H9 (cell line): ENCODE data around the gene WBP1. TPM values are rescaled to one million over a fixed set of nuclear protein-coding genes. Genes with fewer than 3 reads are reported as not detected.

ENCODE experiments used
- DNase-seq: peaks from one replicate; pipeline ENCODE4 v3.0.0-alpha.2; 2017
- H2AFZ ChIP-seq: one replicate; pipeline ENCODE4 v1.6.1; 2013; ENCODE audit warnings: mild to moderate bottlenecking, low read length, control low read depth, moderate library complexity
- H2AK5ac ChIP-seq: 2 replicates; pipeline ENCODE4 v1.6.1; 2013; ENCODE audit warnings: low read length, control low read depth, mixed read lengths; ENCODE audit not compliant: insufficient read length
- H2BK120ac ChIP-seq: one replicate; pipeline ENCODE4 v1.6.1; 2013; ENCODE audit warnings: low read depth, mild to moderate bottlenecking, low read length, control low read depth, inconsistent platforms; ENCODE audit not compliant: poor library complexity, severe bottlenecking
- H2BK12ac ChIP-seq: 2 replicates; pipeline ENCODE4 v1.6.1; 2013; ENCODE audit warnings: low read length, control low read depth, mixed read lengths, low read depth; ENCODE audit not compliant: insufficient read length
- H2BK15ac ChIP-seq: 2 replicates; pipeline ENCODE4 v1.6.1; 2013; ENCODE audit warnings: low read depth, low read length, control low read depth
- H2BK20ac ChIP-seq: one replicate; pipeline ENCODE4 v1.6.1; 2013; ENCODE audit warnings: low read depth, mild to moderate bottlenecking, low read length, control low read depth, inconsistent platforms; ENCODE audit not compliant: poor library complexity, severe bottlenecking
- H2BK5ac ChIP-seq: 2 replicates; pipeline ENCODE4 v1.6.1; 2013; ENCODE audit warnings: low read length, control low read depth, mixed read lengths; ENCODE audit not compliant: insufficient read length
- H3K14ac ChIP-seq: 2 replicates; pipeline ENCODE4 v1.6.1; 2013; ENCODE audit warnings: low read length, control low read depth; ENCODE audit not compliant: insufficient read depth
- H3K18ac ChIP-seq: 2 replicates; pipeline ENCODE4 v1.6.1; 2013; ENCODE audit warnings: low read depth, mild to moderate bottlenecking, mixed read lengths, low read length, control low read depth; ENCODE audit not compliant: insufficient read length
- H3K23ac ChIP-seq: 2 replicates; pipeline ENCODE4 v1.6.1; 2013; ENCODE audit warnings: low read length, control low read depth, mixed read lengths, low read depth; ENCODE audit not compliant: insufficient read length
- H3K23me2 ChIP-seq: 2 replicates; pipeline ENCODE4 v1.6.1; 2013; ENCODE audit warnings: low read depth, mild to moderate bottlenecking, mixed read lengths, low read length, control low read depth; ENCODE audit not compliant: insufficient read length, poor library complexity, severe bottlenecking
- H3K27ac ChIP-seq: 2 replicates; pipeline ENCODE4 v1.5.1; 2013; ENCODE audit warnings: low read length, control low read depth, mixed read lengths, low read depth; ENCODE audit not compliant: insufficient read length
- H3K27me3 ChIP-seq: 2 replicates; pipeline ENCODE4 v1.6.1; 2013; ENCODE audit warnings: low read length, control low read depth, inconsistent platforms; ENCODE audit not compliant: insufficient read depth
- H3K4ac ChIP-seq: 2 replicates; pipeline ENCODE4 v1.6.1; 2013; ENCODE audit warnings: low read depth, mild to moderate bottlenecking, control low read depth, inconsistent platforms, low read length, moderate library complexity
- H3K4me1 ChIP-seq: 2 replicates; pipeline ENCODE4 v1.6.1; 2013; ENCODE audit warnings: low read length, control low read depth, inconsistent platforms; ENCODE audit not compliant: insufficient read depth
- H3K4me2 ChIP-seq: 2 replicates; pipeline ENCODE4 v1.6.1; 2013; ENCODE audit warnings: low read length, control low read depth, mixed read lengths; ENCODE audit not compliant: insufficient read length, insufficient read depth
- H3K56ac ChIP-seq: 2 replicates; pipeline ENCODE4 v1.6.1; 2013; ENCODE audit warnings: low read depth, mild to moderate bottlenecking, mixed read lengths, low read length, control low read depth; ENCODE audit not compliant: insufficient read length
- H3K79me1 ChIP-seq: 2 replicates; pipeline ENCODE4 v1.6.1; 2013; ENCODE audit warnings: low read depth, mild to moderate bottlenecking, moderate library complexity, low read length, control low read depth, inconsistent platforms; ENCODE audit not compliant: insufficient read depth, poor library complexity, severe bottlenecking
- H3K79me2 ChIP-seq: 2 replicates; pipeline ENCODE4 v1.6.1; 2013; ENCODE audit warnings: low read length, control low read depth, inconsistent platforms; ENCODE audit not compliant: insufficient read depth
- H3K9ac ChIP-seq: 2 replicates; pipeline ENCODE4 v1.6.1; 2013; ENCODE audit warnings: low read length, control low read depth, mixed read lengths; ENCODE audit not compliant: insufficient read length; ENCODE audit errors: extremely low read depth
- H3K9me3 ChIP-seq: one replicate; pipeline ENCODE4 v1.6.1; 2013; ENCODE audit warnings: low read depth, low read length, inconsistent platforms; ENCODE audit not compliant: control insufficient read depth
- H3T11ph ChIP-seq: one replicate; pipeline ENCODE4 v1.6.1; 2013; ENCODE audit warnings: mild to moderate bottlenecking, low read length, control low read depth, inconsistent platforms
- H4K20me1 ChIP-seq: one replicate; pipeline ENCODE4 v1.6.1; 2013; ENCODE audit not compliant: control insufficient read depth, insufficient read length, insufficient read depth
- H4K5ac ChIP-seq: 2 replicates; pipeline ENCODE4 v1.6.1; 2013; ENCODE audit warnings: low read depth, mild to moderate bottlenecking, mixed read lengths, low read length, control low read depth; ENCODE audit not compliant: insufficient read length
- H4K8ac ChIP-seq: replicated peaks from 2 replicates; pipeline ENCODE4 v1.6.1; 2013; ENCODE audit warnings: low read length, control low read depth, mixed read lengths, low read depth; ENCODE audit not compliant: insufficient read length
- H4K91ac ChIP-seq: 2 replicates; pipeline ENCODE4 v1.6.1; 2013; ENCODE audit warnings: low read depth, mild to moderate bottlenecking, moderate library complexity, mixed read lengths, low read length, control low read depth; ENCODE audit not compliant: insufficient read length
- H3K27ac Mint-ChIP-seq, 3 experiments: 2 replicates in 2 of 3; 3 replicates in 1 of 3; pipeline ENCODE4 v1.8.0; 2020 to 2021; ENCODE audit warnings: mixed read lengths in 3 of 3, mild to moderate bottlenecking in 1 of 3, moderate library complexity in 1 of 3
- H3K27me3 Mint-ChIP-seq: 2 replicates; pipeline ENCODE4 v1.8.0; 2021; ENCODE audit warnings: low read depth, mild to moderate bottlenecking, moderate library complexity, mixed read lengths
- H3K36me3 Mint-ChIP-seq, 3 experiments: 2 replicates in 2 of 3; 3 replicates in 1 of 3; pipeline ENCODE4 v1.8.0; 2020 to 2021; ENCODE audit warnings: low read depth in 3 of 3, mixed read lengths in 3 of 3; ENCODE audit not compliant: insufficient read depth in 1 of 3
- H3K4me1 Mint-ChIP-seq, 2 experiments: 2 replicates each; pipeline ENCODE4 v1.8.0; 2020; ENCODE audit warnings: mixed read lengths in 2 of 2
- H3K4me3 Mint-ChIP-seq, 2 experiments: 2 replicates in 1 of 2; 3 replicates in 1 of 2; pipeline ENCODE4 v1.8.0; 2020 to 2021; ENCODE audit warnings: mild to moderate bottlenecking in 2 of 2, mixed read lengths in 2 of 2, moderate library complexity in 1 of 2
- H3K9me3 Mint-ChIP-seq, 2 experiments: 2 replicates in 1 of 2; 3 replicates in 1 of 2; pipeline ENCODE4 v1.8.0; 2020; ENCODE audit warnings: mild to moderate bottlenecking in 2 of 2, mixed read lengths in 2 of 2, moderate library complexity in 1 of 2
- WGBS: extraction: QIAGEN DNeasy Blood & Tissue Kit; methylation state at CpG from one replicate; pipeline ENCODE4 v1.1.7; 2013; ENCODE audit warnings: missing lambda C conversion rate, low lambda C conversion rate, mixed read lengths; ENCODE audit not compliant: insufficient read length; ENCODE audit errors: extremely low coverage; 5-methylcytosine and 5-hydroxymethylcytosine counted together
- total RNA-seq: library from RNA; stranded (reverse); gene quantifications from 2 replicates; pipeline ENCODE4 v1.2.1, GENCODE V29; 2021
- TF ChIP-seq, protein P1 (sequence below): fragments of 200-600 bp; sonication (generic); conservative IDR thresholded peaks from 3 replicates; pipeline ENCODE4 v1.8.0; 2021; ENCODE audit warnings: antibody characterized with exemption, mild to moderate bottlenecking

The WBP1 gene
- total RNA-seq, 1 experiment from 2014 or later, result 82.1 TPM

DNA sequence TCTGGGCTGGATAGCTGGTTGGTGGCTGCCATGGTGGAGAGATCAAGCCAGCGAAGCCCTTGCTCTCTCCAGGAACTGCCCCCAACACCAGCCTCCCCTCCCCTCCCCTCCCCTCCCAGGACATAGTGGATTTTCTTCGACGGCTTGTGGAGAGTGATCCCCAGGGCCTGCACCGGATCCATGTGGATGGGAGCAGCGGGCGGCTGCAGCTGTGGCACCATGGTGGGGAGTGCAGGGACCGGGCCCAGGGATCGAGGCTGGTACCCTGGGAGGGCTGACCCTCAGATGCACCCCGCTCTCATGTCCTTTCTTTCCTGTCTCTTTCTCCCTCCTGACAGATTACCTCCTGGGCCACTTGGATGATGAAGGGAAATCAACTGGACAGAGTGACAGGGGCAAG is 31.7 kb downstream of the WBP1 start:
- no peaks in the 10 kb centered on the region for H3K79me1 ChIP-seq
- no peak overlapping the region for H3K27ac ChIP-seq
- no peak overlapping the region for H4K91ac ChIP-seq
- no peak overlapping the region for H3K4me2 ChIP-seq
- no peaks in the 10 kb centered on the region for H3K79me2 ChIP-seq
- Mint-ChIP-seq H3K36me3 (peaks cover 28 to 67% (median 62%) of the 10 kb centered on the region in 3 experiments), H3K27ac (no peak overlapping the region), H3K4me3 (no peak overlapping the region), H3K9me3 (no peaks in the 10 kb centered on the region), H3K4me1 (no peaks in the 10 kb centered on the region), H3K27me3 (peaks cover 6% of the 10 kb centered on the region)
- no peak overlapping the region for H2BK20ac ChIP-seq
- no peak overlapping the region for H4K5ac ChIP-seq
- H3K23ac ChIP-seq, result no peak overlapping the region
- H3K4me1 ChIP-seq, result no peaks in the 10 kb centered on the region
- H2BK120ac ChIP-seq, result no peak overlapping the region
- no peaks in the 10 kb centered on the region for H3K23me2 ChIP-seq
- no peak overlapping the region for H2BK5ac ChIP-seq
- no peak overlapping the region for H2AK5ac ChIP-seq
- no peak overlapping the region for H2BK15ac ChIP-seq
- no peaks in the 10 kb centered on the region; the same call in 1 of the 2 replicates for H3K27me3 ChIP-seq
- H3K56ac ChIP-seq, result no peak overlapping the region
- no peak overlapping the region for H3K4ac ChIP-seq
- H3T11ph ChIP-seq, result no peak overlapping the region
- TF ChIP-seq, protein P1, sequence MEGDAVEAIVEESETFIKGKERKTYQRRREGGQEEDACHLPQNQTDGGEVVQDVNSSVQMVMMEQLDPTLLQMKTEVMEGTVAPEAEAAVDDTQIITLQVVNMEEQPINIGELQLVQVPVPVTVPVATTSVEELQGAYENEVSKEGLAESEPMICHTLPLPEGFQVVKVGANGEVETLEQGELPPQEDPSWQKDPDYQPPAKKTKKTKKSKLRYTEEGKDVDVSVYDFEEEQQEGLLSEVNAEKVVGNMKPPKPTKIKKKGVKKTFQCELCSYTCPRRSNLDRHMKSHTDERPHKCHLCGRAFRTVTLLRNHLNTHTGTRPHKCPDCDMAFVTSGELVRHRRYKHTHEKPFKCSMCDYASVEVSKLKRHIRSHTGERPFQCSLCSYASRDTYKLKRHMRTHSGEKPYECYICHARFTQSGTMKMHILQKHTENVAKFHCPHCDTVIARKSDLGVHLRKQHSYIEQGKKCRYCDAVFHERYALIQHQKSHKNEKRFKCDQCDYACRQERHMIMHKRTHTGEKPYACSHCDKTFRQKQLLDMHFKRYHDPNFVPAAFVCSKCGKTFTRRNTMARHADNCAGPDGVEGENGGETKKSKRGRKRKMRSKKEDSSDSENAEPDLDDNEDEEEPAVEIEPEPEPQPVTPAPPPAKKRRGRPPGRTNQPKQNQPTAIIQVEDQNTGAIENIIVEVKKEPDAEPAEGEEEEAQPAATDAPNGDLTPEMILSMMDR, result no peak
- H3K9ac ChIP-seq, result no peak overlapping the region
- no peak overlapping the region for H2AFZ ChIP-seq
- no peak overlapping the region for H3K14ac ChIP-seq
- H4K8ac ChIP-seq, result no peak overlapping the region
- H3K18ac ChIP-seq, result no peak overlapping the region
- no peaks in the 10 kb centered on the region for H4K20me1 ChIP-seq
- H3K9me3 ChIP-seq, result no peaks in the 10 kb centered on the region
- DNase-seq, result no peak
- WGBS, result no CpG with 5 or more reads among the region's 9 CpGs
- no peak overlapping the region for H2BK12ac ChIP-seq
